ENCODE results near the gene BMP8A. TPM values are rescaled to one million over a fixed set of nuclear protein-coding genes. Genes with fewer than 3 reads are reported as not detected.

The BMP8A gene
- total RNA-seq, 1 experiment from 2014 or later = 4.1 TPM

GRCh38 chr1:39562886-39563285 lies 71.5 kb downstream of the BMP8A start (continued):
- TF ChIP-seq REST (IDR thresholded peaks at IDR 0.05; ENCODE audit: low read depth) = no peak
- no peak for TF ChIP-seq EZH2phosphoT487 (IDR thresholded peaks at IDR 0.05; ENCODE audit: borderline replicate concordance)

DNA sequence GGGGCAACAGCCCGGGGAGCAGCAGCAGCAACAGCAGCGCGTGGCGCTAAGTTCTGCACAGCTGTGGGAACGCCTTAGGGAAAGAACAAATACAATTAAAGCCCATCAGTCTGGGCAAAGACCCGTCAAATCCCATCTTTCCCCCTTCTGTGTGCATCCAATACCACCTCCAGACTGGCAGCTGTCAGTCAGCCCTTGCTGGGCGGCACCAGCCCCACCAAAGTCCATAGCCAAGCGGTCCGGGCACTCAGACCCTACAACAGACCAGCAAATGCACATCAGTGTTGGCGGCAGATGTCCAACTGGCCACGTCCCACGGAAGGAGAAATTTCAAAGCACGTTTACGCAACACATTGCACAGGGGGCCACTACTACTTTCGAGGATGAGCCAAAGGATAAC lies 72.2 kb downstream of the BMP8A start:
- peaks cover 37% of the 10 kb centered on the region; the same call in 1 of the 2 replicates for H4K20me1 ChIP-seq (ENCODE audit: insufficient read depth)

More for the DNA sequence above, 72.2 kb downstream of the BMP8A start:
- ChIA-PET RAD21 (ENCODE audit: low non-redundant PET in 1 of 2, low total read pairs in 2 of 2, uncharacterized antibody in 2 of 2, unreplicated experiment in 2 of 2) (no interaction called here), POLR2A (interaction anchor here (1.0 to 1.1 kb wide), 2 partner anchors 10 to 13 kb away, joined by 3 to 4 read pairs; partner anchors contain the start of gene PABPC4), CTCF (no interaction called here)
- H3K36me3 ChIP-seq (ENCODE audit: control insufficient read depth in 1 of 2, insufficient read depth in 2 of 2, low read length in 2 of 2) = peaks cover 75 to 81% of the 10 kb centered on the region in 2 experiments
- no peaks in the 10 kb centered on the region for H3K9me3 ChIP-seq (ENCODE audit: control insufficient read depth in 1 of 2, insufficient read depth in 1 of 2, low read depth in 1 of 2, low read length in 2 of 2)
- BruUV-seq (replicated peaks) = no TSS peak
- DNase-seq (ENCODE audit: low read depth, low spot score) = no peak
- TF ChIP-seq ZNF274 (IDR thresholded peaks at IDR 0.05; ENCODE audit: low read depth, low read length) (no peak), EGR1 (IDR thresholded peaks at IDR 0.05; ENCODE audit: low read depth) (no peak), RAD21 (IDR thresholded peaks at IDR 0.05; ENCODE audit: low read depth) (no peak), CBX3 (IDR thresholded peaks at IDR 0.05; ENCODE audit: low read depth) (no peak), YY1 (IDR thresholded peaks at IDR 0.05; ENCODE audit: extremely low read depth, insufficient replicate concordance, low read depth, low read length) (no peak), SRF (IDR thresholded peaks at IDR 0.05; ENCODE audit: low read depth) (no peak)
- H3K4me3 ChIP-seq (replicated peaks in 1 of 2; ENCODE audit: low read depth in 1 of 2, low read length in 2 of 2) = no peak overlapping the region
- peaks cover 0 to 7% of the 10 kb centered on the region in 2 experiments; a peak in 1 of 4 replicates for H3K4me1 ChIP-seq (ENCODE audit: control insufficient read depth in 1 of 2, insufficient read depth in 2 of 2, low read length in 2 of 2)
- H3K27ac ChIP-seq (ENCODE audit: low read depth, low read length) = no peak overlapping the region
- H3K9me2 ChIP-seq (ENCODE audit: insufficient read depth) = no peaks in the 10 kb centered on the region
- H3K79me2 ChIP-seq (ENCODE audit: insufficient read depth, low read length) = peaks cover 72% of the 10 kb centered on the region
- no peak for ATAC-seq
- no peak overlapping the region for H3K4me2 ChIP-seq (ENCODE audit: low read length)
- intact Hi-C loops (cut with micrococcal nuclease) = no loop called here
- no peak overlapping the region for H3K9ac ChIP-seq (ENCODE audit: low read length)
- H2AFZ ChIP-seq (ENCODE audit: low read depth, low read length, poor library complexity, severe bottlenecking) = no peak overlapping the region
- H3K27me3 ChIP-seq (ENCODE audit: insufficient read depth, low read length) = no peaks in the 10 kb centered on the region

All from HCT116 (cell line).